ENCODE results near the gene MTERF4. TPM values are rescaled to one million over a fixed set of nuclear protein-coding genes. Genes with fewer than 3 reads are reported as not detected.

MTERF4 gene
- total and polyA plus RNA-seq, 7 donors: 27.3 to 48.0 (median 32.8) TPM

DNA sequence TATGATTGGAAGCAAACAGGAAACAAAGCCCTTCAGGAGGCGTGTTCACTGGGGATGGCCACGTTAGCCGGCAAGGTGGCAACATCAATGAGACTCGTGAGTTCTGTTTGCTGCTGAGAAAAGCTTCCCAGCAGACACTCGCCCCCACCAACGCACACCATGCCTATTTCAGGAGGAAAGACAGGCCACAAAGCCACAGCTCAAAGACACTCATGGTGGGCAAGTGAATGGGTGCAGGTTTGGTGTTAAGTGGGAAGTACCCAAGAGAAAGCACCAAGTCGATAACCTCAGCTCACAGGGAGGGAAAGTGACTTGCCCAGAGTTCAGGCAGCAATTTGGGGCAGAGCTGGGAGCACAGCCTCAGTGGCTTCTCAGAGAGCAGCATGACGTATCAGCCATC lies 10.5 kb upstream of the MTERF4 start:
- DNase-seq (no peak), ATAC-seq (no peak)
- 83 to 89% (median 87%) methylated on average over 8 of the region's 8 CpGs for WGBS, 3 donors
- no peaks in the 10 kb centered on the region for H3K36me3 ChIP-seq (ENCODE audit: insufficient read depth in 1 of 2, low read depth in 1 of 2)
- no peak for TF ChIP-seq CTCF (IDR thresholded peaks at IDR 0.05)
- no peak overlapping the region for H3K4me3 ChIP-seq
- H3K27me3 ChIP-seq (ENCODE audit: insufficient read depth in 3 of 3, low read length in 2 of 3): no peaks in the 10 kb centered on the region
- no peaks in the 10 kb centered on the region for H3K9me3 ChIP-seq
- intact Hi-C loops (cut with DNase I): no loop called here
- no peaks in the 10 kb centered on the region for H3K4me1 ChIP-seq
- no peak overlapping the region for H3K27ac ChIP-seq

DNA sequence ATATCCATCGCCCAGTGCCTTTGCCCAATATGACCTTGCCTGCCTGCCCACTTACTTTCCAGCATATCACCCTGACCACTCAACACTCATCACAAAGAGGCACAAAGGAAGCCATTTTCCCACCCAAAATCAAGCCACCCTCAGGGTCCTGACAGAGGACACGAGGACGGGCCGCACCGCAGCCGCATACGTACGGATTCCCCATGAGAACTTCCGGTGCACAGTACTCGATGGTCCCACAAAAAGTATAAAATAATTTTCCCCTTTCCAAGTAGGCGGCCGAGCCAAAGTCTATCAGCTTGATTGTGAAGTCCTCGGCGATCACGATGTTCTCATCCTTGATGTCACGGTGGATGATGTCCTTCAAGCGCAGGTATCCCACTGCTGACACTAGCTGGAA lies 10.0 kb upstream of the MTERF4 start:
- no peaks in the 10 kb centered on the region for H3K36me3 ChIP-seq (ENCODE audit: insufficient read depth in 1 of 2, low read depth in 1 of 2)
- H3K4me1 ChIP-seq: no peaks in the 10 kb centered on the region
- H3K27me3 ChIP-seq (ENCODE audit: insufficient read depth in 3 of 3, low read length in 2 of 3): no peaks in the 10 kb centered on the region
- no peak for TF ChIP-seq CTCF (IDR thresholded peaks at IDR 0.05)
- intact Hi-C loops (cut with DNase I): no loop called here
- no peaks in the 10 kb centered on the region for H3K9me3 ChIP-seq
- WGBS, 3 donors: 91 to 96% (median 93%) methylated on average over 17 of the region's 17 CpGs
- no peak for DNase-seq
- H3K4me3 ChIP-seq: no peak overlapping the region
- no peak overlapping the region for H3K27ac ChIP-seq
- no peak for ATAC-seq

GRCh38 chr2:241111440-241111805 lies 9.3 kb upstream of the MTERF4 start:
- TF ChIP-seq CTCF (IDR thresholded peaks at IDR 0.05): no peak
- no peak for DNase-seq
- ATAC-seq: no peak

GRCh38 chr2:241110607-241111439 lies 8.7 kb upstream of the MTERF4 start:
- no peak for ATAC-seq
- Histone ChIP-seq H3K9me3 (no peaks in the 10 kb centered on the region), H3K4me1 (no peaks in the 10 kb centered on the region), H3K27ac (no peak overlapping the region), H3K36me3 (ENCODE audit: insufficient read depth in 1 of 2, low read depth in 1 of 2) (no peaks in the 10 kb centered on the region), H3K27me3 (ENCODE audit: insufficient read depth in 3 of 3, low read length in 2 of 3) (no peaks in the 10 kb centered on the region), H3K4me3 (no peak overlapping the region)
- DNase-seq: no peak
- 89 to 94% (median 92%) methylated on average over 17 to 19 of the region's 19 CpGs for WGBS, 3 donors
- intact Hi-C loops (cut with DNase I): no loop called here
- no peak for TF ChIP-seq CTCF (IDR thresholded peaks at IDR 0.05)

More at GRCh38 chr2:241111440-241111805, 9.3 kb upstream of the MTERF4 start:
- Histone ChIP-seq H3K36me3 (ENCODE audit: insufficient read depth in 1 of 2, low read depth in 1 of 2) (no peaks in the 10 kb centered on the region), H3K27me3 (ENCODE audit: insufficient read depth in 3 of 3, low read length in 2 of 3) (no peaks in the 10 kb centered on the region), H3K4me3 (no peak overlapping the region), H3K4me1 (no peaks in the 10 kb centered on the region), H3K27ac (no peak overlapping the region), H3K9me3 (no peaks in the 10 kb centered on the region)
- intact Hi-C loops (cut with DNase I): no loop called here
- 78 to 88% (median 87%) methylated on average over 9 of the region's 9 CpGs for WGBS, 3 donors
